Spleen (tissue), 11 donors: ENCODE results near the gene KLHL40. TPM values are rescaled to one million over a fixed set of nuclear protein-coding genes. Genes with fewer than 3 reads are reported as not detected.
A peak's percentile ranks its signal among the peaks of the same experiment; 100 is the strongest.

ENCODE experiments used
- DNase-seq: peaks from one replicate; pipeline ENCODE4 v3.0.0-alpha.2; 2020
- H3K27ac ChIP-seq, 8 donors: fragments of 200-600 bp; sonication (generic) in 7 of 8; 1 replicate in 4 of 8; 2 replicates in 4 of 8; pipeline versions ENCODE4 v1.5.0 to v1.8.0; 2016 to 2021; ENCODE audit warnings: inconsistent platforms in 4 of 8, mild to moderate bottlenecking in 4 of 8, moderate library complexity in 1 of 8
- H3K27me3 ChIP-seq, 7 donors: fragments of 200-600 bp; sonication (generic) in 6 of 7; replicated peaks in 1 of 7; 1 replicate in 4 of 7; 2 replicates in 3 of 7; pipeline versions ENCODE4 v1.5.0 to v1.8.0; 2016 to 2021; ENCODE audit warnings: inconsistent platforms in 3 of 7, mild to moderate bottlenecking in 1 of 7
- H3K36me3 ChIP-seq, 6 donors: fragments of 200-600 bp; sonication (generic) in 5 of 6; 1 replicate in 4 of 6; 2 replicates in 2 of 6; pipeline versions ENCODE4 v1.5.0 to v1.8.0; 2016 to 2021; ENCODE audit warnings: inconsistent platforms in 2 of 6
- H3K4me1 ChIP-seq, 6 donors: fragments of 200-600 bp; sonication (generic) in 5 of 6; 1 replicate in 3 of 6; 2 replicates in 3 of 6; pipeline versions ENCODE4 v1.5.0 to v1.8.0; 2016 to 2021; ENCODE audit warnings: inconsistent platforms in 3 of 6
- H3K4me3 ChIP-seq, 8 donors: fragments of 200-600 bp; sonication (generic) in 7 of 8; 1 replicate in 4 of 8; 2 replicates in 4 of 8; pipeline versions ENCODE4 v1.5.0 to v1.8.0; 2016 to 2021; ENCODE audit warnings: inconsistent platforms in 4 of 8, mild to moderate bottlenecking in 4 of 8, moderate library complexity in 2 of 8
- H3K9me3 ChIP-seq, 8 donors: fragments of 200-600 bp; sonication (generic) in 7 of 8; 1 replicate in 4 of 8; 2 replicates in 4 of 8; pipeline versions ENCODE4 v1.5.0 to v1.8.0; 2016 to 2021; ENCODE audit warnings: inconsistent platforms in 4 of 8
- POLR2A ChIP-seq, 3 donors: fragments of 450-650 bp; IDR thresholded peaks; one replicate each; pipeline ENCODE4 v1.5.1; 2017; ENCODE audit warnings: antibody characterized with exemption in 3 of 3, mild to moderate bottlenecking in 1 of 3
- POLR2AphosphoS5 ChIP-seq, 3 donors: sonication (generic); formaldehyde crosslinking; IDR thresholded peaks; one replicate each; pipeline ENCODE4 v1.5.1; 2017; ENCODE audit warnings: antibody characterized with exemption in 3 of 3
- WGBS, 5 donors: extraction: QIAGEN DNeasy Blood & Tissue Kit in 3 of 5; methylation state at CpG; one replicate each; pipeline versions ENCODE4 v1.1.5 to v1.1.7; 2013 to 2018; 5-methylcytosine and 5-hydroxymethylcytosine counted together
- intact Hi-C: fragments of 100-400 bp; cut with DNase I; formaldehyde crosslinking; loops from one replicate; pipeline ENCODE4 v1.15.0; 2023; ENCODE audit warnings: low total_unique reads
- polyA plus RNA-seq, 3 donors: library from polyadenylated mRNA; stranded (reverse); fragments of 200-250 nt; gene quantifications; one replicate each; pipeline ENCODE4 v1.2.1, GENCODE V29; 2013
- total RNA-seq, 7 donors: library from RNA; depleted of rRNA in 3 of 7; stranded (reverse); fragments of >200 nt in 3 of 7; fragmentation: NEBNext Ultra II Directional in 4 of 7; extraction: Animal tissue kit (Norgen Biotek cat#: 25700) in 4 of 7; gene quantifications; one replicate each; pipeline versions ENCODE4 v1.1.0 to v1.2.1, GENCODE V29; 2016 to 2021
- TF ChIP-seq, protein P1 (sequence below), 11 experiments: fragments of 200-600 bp in 7 of 11; fragments of 450-650 bp in 4 of 11; sonication (generic) in 4 of 11; IDR thresholded peaks in 8 of 11; conservative IDR thresholded peaks in 3 of 11; 1 replicate in 7 of 11; 2 replicates in 4 of 11; pipeline versions ENCODE4 v1.4.0 to v1.8.0; 2016 to 2021; ENCODE audit warnings: antibody characterized with exemption in 11 of 11, inconsistent platforms in 4 of 11, mild to moderate bottlenecking in 1 of 11
- donor health status: healthy with polysubstance abuse.
- donor health status: DM: no; HTN: no; CAD: no; lungs with moderate emphysema.
- donor health status: DM: no; HTN: no; CAD: no.
- donor health status: Bipolar disorder and iron deficiency.
- donor health status: healthy.
- donor health status: DM: no; HTN: no; CAD: no.
- donor health status: DM: yes; HTN: yes; CAD: no.

The KLHL40 gene
- total and polyA plus RNA-seq, 10 donors, result 0.03 to 0.17 TPM; not detected in 8

DNA sequence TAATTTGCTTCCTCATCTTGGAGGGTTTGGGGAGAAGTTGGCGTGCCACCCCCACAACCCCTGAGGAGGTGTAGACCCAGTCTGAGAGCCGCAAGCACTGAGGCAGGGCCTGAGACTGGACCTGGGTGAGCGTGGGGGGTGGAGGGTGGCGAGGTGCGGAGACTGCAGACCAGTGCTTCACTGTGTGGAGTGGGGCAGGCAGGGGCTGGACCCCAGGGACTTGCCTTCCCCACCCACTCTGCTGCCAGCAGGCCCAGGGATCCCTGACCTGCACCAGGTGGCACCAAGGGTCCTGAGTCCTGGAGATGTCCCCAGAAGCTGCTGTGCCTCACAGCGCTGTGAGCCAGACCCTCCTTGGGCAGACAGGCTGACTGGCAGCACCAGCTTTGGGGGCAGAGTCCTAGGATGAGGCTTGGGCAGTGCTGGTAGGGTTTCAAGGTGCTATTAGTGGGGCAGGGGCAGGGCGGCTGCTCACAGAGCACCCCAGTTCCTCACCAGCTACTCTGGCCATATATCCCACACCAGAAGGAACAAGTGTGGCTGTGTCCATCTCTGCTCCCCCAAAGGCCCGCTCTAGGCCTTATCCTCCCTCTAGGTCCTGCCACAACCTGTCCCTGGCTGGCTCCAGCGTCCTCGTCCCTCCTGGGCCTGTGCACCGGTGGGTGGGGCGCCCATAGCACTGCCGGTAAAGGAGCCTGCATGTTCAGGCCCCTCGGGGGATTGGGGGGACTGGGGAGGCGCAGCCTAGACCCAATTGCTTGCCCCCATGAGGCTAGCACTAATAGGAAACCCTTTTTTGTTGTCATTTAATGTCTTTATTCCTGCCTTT is 20.1 kb upstream of the KLHL40 start:
- Histone ChIP-seq H3K4me3 (no peak overlapping the region), H3K9me3 (no peaks in the 10 kb centered on the region), H3K27me3 (peaks cover 0 to 4% (median 0%) of the 10 kb centered on the region in 7 donors), H3K36me3 (peaks cover 0 to 38% (median 0%) of the 10 kb centered on the region in 6 donors), H3K27ac (no peak overlapping the region), H3K4me1 (peaks cover 0 to 5% (median 0%) of the 10 kb centered on the region in 6 donors)
- WGBS, 5 donors, result 72 to 87% (median 83%) methylated on average over 9 to 15 of the region's 15 CpGs
- intact Hi-C loops, result no loop called here
- TF ChIP-seq POLR2A (IDR thresholded peaks at IDR 0.05) (no peak), POLR2AphosphoS5 (IDR thresholded peaks at IDR 0.05) (peak in 1 of 3 donors; percentile 49)
- DNase-seq, result no peak

DNA sequence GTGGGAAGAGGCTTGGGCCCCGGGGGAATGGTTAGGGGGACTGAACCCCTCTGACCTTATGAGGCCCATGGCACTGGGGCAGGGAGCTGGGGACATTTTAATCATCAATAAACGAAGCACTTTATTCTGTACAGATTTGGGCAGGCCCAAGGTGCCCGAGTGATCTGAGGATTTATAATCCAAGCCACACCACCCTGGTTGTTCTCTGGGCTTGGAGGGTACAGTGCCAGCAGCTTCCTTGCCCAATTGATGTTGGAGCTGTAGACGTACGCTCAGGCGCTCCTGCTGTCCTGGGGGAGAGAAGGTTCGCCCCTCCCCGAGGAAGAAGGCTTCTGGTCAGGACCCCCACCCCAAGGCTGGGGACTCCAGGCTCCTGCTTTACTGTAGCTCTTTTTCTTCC is 19.3 kb upstream of the KLHL40 start:
- H3K27ac ChIP-seq, result no peak overlapping the region
- 80 to 91% (median 81%) methylated on average over 8 of the region's 8 CpGs for WGBS, 5 donors

DNA sequence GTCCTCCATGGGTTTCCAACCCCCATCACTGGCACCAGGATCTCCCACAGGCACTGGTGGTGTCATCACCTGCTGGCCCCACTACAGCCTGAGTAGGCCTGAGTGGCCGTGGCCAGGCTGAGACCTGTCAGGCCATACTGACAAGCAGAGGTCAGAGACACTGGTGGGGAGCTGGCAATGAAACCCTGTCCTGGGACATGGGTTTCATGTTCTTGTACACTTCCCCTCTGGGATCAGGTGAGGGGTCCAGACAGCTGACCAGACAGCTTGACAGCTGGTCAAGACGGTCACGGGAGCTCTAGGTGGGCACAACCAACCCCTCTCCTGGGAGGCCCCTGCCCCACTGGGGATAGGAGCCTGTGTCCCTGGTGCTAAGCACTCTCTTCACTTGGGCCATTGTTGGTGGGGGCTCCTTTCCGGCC is 18.7 kb upstream of the KLHL40 start:
- intact Hi-C loops, result no loop called here
- Histone ChIP-seq H3K36me3 (peaks cover 0 to 26% (median 0%) of the 10 kb centered on the region in 6 donors), H3K9me3 (no peaks in the 10 kb centered on the region), H3K4me3 (no peak overlapping the region), H3K27ac (no peak overlapping the region), H3K4me1 (peaks cover 0 to 5% (median 0%) of the 10 kb centered on the region in 6 donors), H3K27me3 (peaks cover 0 to 4% (median 0%) of the 10 kb centered on the region in 7 donors)
- WGBS, 5 donors, result 72 to 90% (median 83%) methylated on average over 4 of the region's 4 CpGs
- TF ChIP-seq POLR2AphosphoS5 (IDR thresholded peaks at IDR 0.05) (no peak), POLR2A (IDR thresholded peaks at IDR 0.05) (no peak)
- TF ChIP-seq, protein P1, sequence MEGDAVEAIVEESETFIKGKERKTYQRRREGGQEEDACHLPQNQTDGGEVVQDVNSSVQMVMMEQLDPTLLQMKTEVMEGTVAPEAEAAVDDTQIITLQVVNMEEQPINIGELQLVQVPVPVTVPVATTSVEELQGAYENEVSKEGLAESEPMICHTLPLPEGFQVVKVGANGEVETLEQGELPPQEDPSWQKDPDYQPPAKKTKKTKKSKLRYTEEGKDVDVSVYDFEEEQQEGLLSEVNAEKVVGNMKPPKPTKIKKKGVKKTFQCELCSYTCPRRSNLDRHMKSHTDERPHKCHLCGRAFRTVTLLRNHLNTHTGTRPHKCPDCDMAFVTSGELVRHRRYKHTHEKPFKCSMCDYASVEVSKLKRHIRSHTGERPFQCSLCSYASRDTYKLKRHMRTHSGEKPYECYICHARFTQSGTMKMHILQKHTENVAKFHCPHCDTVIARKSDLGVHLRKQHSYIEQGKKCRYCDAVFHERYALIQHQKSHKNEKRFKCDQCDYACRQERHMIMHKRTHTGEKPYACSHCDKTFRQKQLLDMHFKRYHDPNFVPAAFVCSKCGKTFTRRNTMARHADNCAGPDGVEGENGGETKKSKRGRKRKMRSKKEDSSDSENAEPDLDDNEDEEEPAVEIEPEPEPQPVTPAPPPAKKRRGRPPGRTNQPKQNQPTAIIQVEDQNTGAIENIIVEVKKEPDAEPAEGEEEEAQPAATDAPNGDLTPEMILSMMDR (IDR thresholded peaks at IDR 0.05 in 8 of 11, conservative IDR thresholded peaks at IDR 0.05 in 3 of 11), result no peak
- DNase-seq, result peak; percentile 56

More for the DNA sequence above, 19.3 kb upstream of the KLHL40 start:
- intact Hi-C loops, result no loop called here
- Histone ChIP-seq H3K36me3 (peaks cover 0 to 31% (median 0%) of the 10 kb centered on the region in 6 donors), H3K4me1 (peaks cover 0 to 5% (median 0%) of the 10 kb centered on the region in 6 donors), H3K27me3 (peaks cover 0 to 4% (median 0%) of the 10 kb centered on the region in 7 donors), H3K4me3 (no peak overlapping the region), H3K9me3 (no peaks in the 10 kb centered on the region)
- DNase-seq, result peak; percentile 53
- TF ChIP-seq, protein P1 (IDR thresholded peaks at IDR 0.05 in 8 of 11, conservative IDR thresholded peaks at IDR 0.05 in 3 of 11), result no peak

DNA sequence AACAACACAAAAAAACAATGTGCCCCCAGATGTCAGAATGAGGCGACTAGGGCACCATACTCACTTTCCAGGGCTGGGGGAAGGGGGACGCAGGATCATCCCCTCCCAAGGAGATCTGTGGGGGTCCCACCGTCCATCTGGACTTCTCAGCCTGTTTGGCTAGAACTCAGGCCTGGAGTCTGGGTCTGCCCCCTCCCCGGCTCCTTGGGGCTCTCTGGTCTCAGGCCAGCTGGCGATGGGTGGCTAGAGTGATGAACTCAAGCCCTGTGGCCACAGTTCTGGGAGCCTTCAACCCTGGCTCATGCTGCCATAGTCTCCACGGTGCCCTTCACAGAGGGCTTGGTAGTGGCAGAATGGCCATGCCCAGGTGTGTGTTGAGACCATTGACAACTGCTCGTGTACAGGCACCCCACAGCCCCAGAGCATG is 18.2 kb upstream of the KLHL40 start:
- H3K9me3 ChIP-seq, result no peaks in the 10 kb centered on the region
- 68 to 85% (median 76%) methylated on average over 4 to 7 of the region's 7 CpGs for WGBS, 5 donors

More for the DNA sequence above, 18.2 kb upstream of the KLHL40 start:
- Histone ChIP-seq H3K27ac (no peak overlapping the region), H3K4me3 (no peak overlapping the region), H3K36me3 (peaks cover 0 to 20% (median 0%) of the 10 kb centered on the region in 6 donors), H3K27me3 (peaks cover 0 to 4% (median 0%) of the 10 kb centered on the region in 7 donors), H3K4me1 (peaks cover 0 to 5% (median 0%) of the 10 kb centered on the region in 6 donors)
- TF ChIP-seq POLR2AphosphoS5 (IDR thresholded peaks at IDR 0.05) (peak in 1 of 3 donors; percentile 14), POLR2A (IDR thresholded peaks at IDR 0.05) (no peak)
- TF ChIP-seq, protein P1 (IDR thresholded peaks at IDR 0.05 in 8 of 11, conservative IDR thresholded peaks at IDR 0.05 in 3 of 11), result no peak
- intact Hi-C loops, result no loop called here
- DNase-seq, result no peak
